Neural cell (in vitro differentiated cells): ENCODE data around the gene ASAP3. TPM values are rescaled to one million over a fixed set of nuclear protein-coding genes. Genes with fewer than 3 reads are reported as not detected.

Source experiments
- H2AFZ ChIP-seq: fragments of 200-600, 300-800 bp; sonication (generic), shearing (Covaris generic); 2 replicates; pipeline ENCODE4 v1.6.0; 2014; ENCODE audit warnings: low read depth, mild to moderate bottlenecking, antibody characterized with exemption, low read length, moderate library complexity
- H3F3A ChIP-seq: fragments of 200-600 bp; shearing (Covaris generic); 2 replicates; pipeline ENCODE4 v1.6.1; 2016; ENCODE audit warnings: mild to moderate bottlenecking, moderate library complexity, mixed read lengths, antibody characterized with exemption, low read length; ENCODE audit not compliant: insufficient read depth, poor library complexity, severe bottlenecking
- H3K27ac ChIP-seq: fragments of 200-600, 300-800 bp; sonication (generic), shearing (Covaris generic); 2 replicates; pipeline ENCODE4 v1.5.1; 2014; ENCODE audit warnings: mild to moderate bottlenecking, low read length, moderate library complexity
- H3K27me3 ChIP-seq: fragments of 300-800, 200-600 bp; sonication (generic), shearing (Covaris generic); 2 replicates; pipeline ENCODE4 v1.6.0; 2014; ENCODE audit warnings: mild to moderate bottlenecking, low read depth, low read length, moderate library complexity; ENCODE audit not compliant: insufficient read depth
- H3K36me3 ChIP-seq: fragments of 300-800, 200-600 bp; sonication (generic), shearing (Covaris generic); 2 replicates; pipeline ENCODE4 v1.5.1; 2014; ENCODE audit warnings: mild to moderate bottlenecking, antibody characterized with exemption, low read length, moderate library complexity; ENCODE audit not compliant: insufficient read depth
- H3K4me2 ChIP-seq: fragments of 300-800, 200-600 bp; sonication (generic), shearing (Covaris generic); 2 replicates; pipeline ENCODE4 v1.6.0; 2014; ENCODE audit warnings: mild to moderate bottlenecking, low read length
- H3K4me3 ChIP-seq: fragments of 300-800, 200-600 bp; sonication (generic), shearing (Covaris generic); 2 replicates; pipeline ENCODE4 v1.5.1; 2014; ENCODE audit warnings: mild to moderate bottlenecking, low read length, moderate library complexity
- H3K79me2 ChIP-seq: fragments of 200-600 bp; shearing (Covaris generic); replicated peaks from 2 replicates; pipeline ENCODE4 v1.6.0; 2014; ENCODE audit warnings: mild to moderate bottlenecking, low read length, moderate library complexity; ENCODE audit not compliant: insufficient read depth
- H3K9ac ChIP-seq: fragments of 300-800, 200-600 bp; sonication (generic), shearing (Covaris generic); 2 replicates; pipeline ENCODE4 v1.6.1; 2016; ENCODE audit warnings: mild to moderate bottlenecking, low read length, mixed read lengths
- H3K9me2 ChIP-seq: fragments of 200-600 bp; shearing (Covaris generic); 2 replicates; pipeline ENCODE4 v1.6.1; 2016; ENCODE audit warnings: mild to moderate bottlenecking, low read length, mixed read lengths; ENCODE audit not compliant: insufficient read depth
- H3K9me3 ChIP-seq: fragments of 200-600, 300-800 bp; sonication (generic), shearing (Covaris generic); 2 replicates; pipeline ENCODE4 v1.6.1; 2016; ENCODE audit warnings: mild to moderate bottlenecking, mixed run types, low read length, moderate library complexity, mixed read lengths
- H4K20me1 ChIP-seq: fragments of 200-600 bp; shearing (Covaris generic); 2 replicates; pipeline ENCODE4 v1.6.1; 2016; ENCODE audit warnings: mild to moderate bottlenecking, mixed run types; ENCODE audit not compliant: insufficient read depth
- CTCF ChIP-seq: fragments of 450-650 bp; IDR thresholded peaks from 2 replicates; pipeline ENCODE4 v1.5.1; 2014; ENCODE audit warnings: antibody characterized with exemption, mild to moderate bottlenecking, moderate library complexity; ENCODE audit not compliant: poor library complexity, severe bottlenecking
- EP300 ChIP-seq: fragments of 450-650 bp; conservative IDR thresholded peaks from 2 replicates; pipeline ENCODE4 v1.6.1; 2014; ENCODE audit warnings: antibody characterized with exemption, mild to moderate bottlenecking, moderate library complexity; ENCODE audit not compliant: poor library complexity, severe bottlenecking
- EZH2 ChIP-seq: fragments of 200-600, 300-800 bp; shearing (Covaris generic), sonication (generic); IDR thresholded peaks from 2 replicates; pipeline ENCODE4 v1.6.1; 2014; ENCODE audit warnings: antibody characterized with exemption, low read length, borderline replicate concordance, mild to moderate bottlenecking; ENCODE audit not compliant: insufficient read depth, poor library complexity, severe bottlenecking
- MXI1 ChIP-seq: fragments of 450-650 bp; conservative IDR thresholded peaks from 2 replicates; pipeline ENCODE4 v1.6.1; 2014; ENCODE audit warnings: antibody characterized with exemption, mild to moderate bottlenecking; ENCODE audit not compliant: poor library complexity, severe bottlenecking
- POLR2AphosphoS5 ChIP-seq: IDR thresholded peaks from 2 replicates; pipeline ENCODE4 v1.6.1; 2012
- RAD21 ChIP-seq: fragments of 450-650 bp; conservative IDR thresholded peaks from 2 replicates; pipeline ENCODE4 v1.6.1; 2014; ENCODE audit warnings: antibody characterized with exemption, mild to moderate bottlenecking, moderate library complexity
- REST ChIP-seq: IDR thresholded peaks from 2 replicates; pipeline ENCODE4 v1.6.1; 2012; ENCODE audit warnings: borderline replicate concordance
- SMC3 ChIP-seq: fragments of 450-650 bp; conservative IDR thresholded peaks from 2 replicates; pipeline ENCODE4 v1.6.1; 2014; ENCODE audit warnings: antibody characterized with exemption, mild to moderate bottlenecking, moderate library complexity; ENCODE audit not compliant: poor library complexity
- TAF1 ChIP-seq: IDR thresholded peaks from 2 replicates; pipeline ENCODE4 v1.6.1; 2012; ENCODE audit warnings: low read depth
- polyA plus RNA-seq: library from polyadenylated mRNA; depleted of rRNA; stranded (reverse); fragments of >200 nt; gene quantifications from 2 replicates; pipeline ENCODE4 v1.2.3, GENCODE V29; 2014

Gene ASAP3
- polyA plus RNA-seq, 1 donor from 2014 or later = 24.9 TPM

- Histone ChIP-seq H3K9me3 (no peaks in the 10 kb centered on the region), H3K4me3 (no peak overlapping the region), H3K36me3 (no peaks in the 10 kb centered on the region), H2AFZ (no peak overlapping the region), H4K20me1 (no peaks in the 10 kb centered on the region), H3K4me2 (no peak overlapping the region), H3F3A (no peaks in the 10 kb centered on the region), H3K79me2 (no peaks in the 10 kb centered on the region), H3K9ac (no peak overlapping the region), H3K27me3 (no peaks in the 10 kb centered on the region), H3K9me2 (no peaks in the 10 kb centered on the region), H3K27ac (no peak overlapping the region)
- TF ChIP-seq TAF1 (no peak), RAD21 (no peak), POLR2AphosphoS5 (no peak), EZH2 (no peak), MXI1 (no peak), REST (no peak), EP300 (no peak), CTCF (no peak), SMC3 (no peak)
Observed at GRCh38 chr1:23453455-23454000, 30.5 kb downstream of the ASAP3 start.

- Histone ChIP-seq H3K9me3 (no peaks in the 10 kb centered on the region), H3K9ac (no peak overlapping the region), H3F3A (no peaks in the 10 kb centered on the region), H3K36me3 (no peaks in the 10 kb centered on the region), H3K9me2 (no peaks in the 10 kb centered on the region), H3K4me2 (no peak overlapping the region), H4K20me1 (no peaks in the 10 kb centered on the region), H3K27ac (no peak overlapping the region), H3K79me2 (no peaks in the 10 kb centered on the region), H2AFZ (no peak overlapping the region), H3K27me3 (no peaks in the 10 kb centered on the region), H3K4me3 (no peak overlapping the region)
- TF ChIP-seq EP300 = no peak
- no peak for TF ChIP-seq TAF1
- TF ChIP-seq RAD21 = no peak
- TF ChIP-seq EZH2 = no peak
- no peak for TF ChIP-seq MXI1
- no peak for TF ChIP-seq CTCF
- TF ChIP-seq REST = no peak
- TF ChIP-seq POLR2AphosphoS5 = no peak
- no peak for TF ChIP-seq SMC3
Observed at GRCh38 chr1:23452011-23452411, 32.0 kb downstream of the ASAP3 start.
